Ureter (tissue), 1 donor: ENCODE measurements around the gene OTOP1. TPM values are rescaled to one million over a fixed set of nuclear protein-coding genes. Genes with fewer than 3 reads are reported as not detected.
"Not testable (repeated sequence)": the region's sequence is repeated elsewhere in the genome, so short reads cannot be mapped to it uniquely, and the experiment has no call there.

Source experiments
- DNase-seq: peaks from one replicate; pipeline ENCODE4 v3.0.0-alpha.2; 2020; ENCODE audit warnings: low spot score
- total RNA-seq: library from RNA; stranded (reverse); gene quantifications from one replicate; pipeline ENCODE4 v1.2.4, GENCODE V29; 2023
- donor health status: DM: yes; HTN: yes; CAD: no.

The OTOP1 gene, protein sequence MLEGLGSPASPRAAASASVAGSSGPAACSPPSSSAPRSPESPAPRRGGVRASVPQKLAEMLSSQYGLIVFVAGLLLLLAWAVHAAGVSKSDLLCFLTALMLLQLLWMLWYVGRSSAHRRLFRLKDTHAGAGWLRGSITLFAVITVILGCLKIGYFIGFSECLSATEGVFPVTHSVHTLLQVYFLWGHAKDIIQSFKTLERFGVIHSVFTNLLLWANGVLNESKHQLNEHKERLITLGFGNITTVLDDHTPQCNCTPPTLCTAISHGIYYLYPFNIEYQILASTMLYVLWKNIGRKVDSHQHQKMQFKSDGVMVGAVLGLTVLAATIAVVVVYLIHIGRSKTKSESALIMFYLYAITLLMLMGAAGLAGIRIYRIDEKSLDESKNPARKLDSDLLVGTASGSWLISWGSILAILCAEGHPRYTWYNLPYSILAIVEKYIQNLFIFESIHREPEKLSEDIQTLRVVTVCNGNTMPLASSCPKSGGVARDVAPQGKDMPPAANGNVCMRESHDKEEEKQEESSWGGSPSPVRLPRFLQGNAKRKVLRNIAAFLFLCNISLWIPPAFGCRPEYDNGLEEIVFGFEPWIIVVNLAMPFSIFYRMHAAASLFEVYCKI
- total RNA-seq: not detected

DNA sequence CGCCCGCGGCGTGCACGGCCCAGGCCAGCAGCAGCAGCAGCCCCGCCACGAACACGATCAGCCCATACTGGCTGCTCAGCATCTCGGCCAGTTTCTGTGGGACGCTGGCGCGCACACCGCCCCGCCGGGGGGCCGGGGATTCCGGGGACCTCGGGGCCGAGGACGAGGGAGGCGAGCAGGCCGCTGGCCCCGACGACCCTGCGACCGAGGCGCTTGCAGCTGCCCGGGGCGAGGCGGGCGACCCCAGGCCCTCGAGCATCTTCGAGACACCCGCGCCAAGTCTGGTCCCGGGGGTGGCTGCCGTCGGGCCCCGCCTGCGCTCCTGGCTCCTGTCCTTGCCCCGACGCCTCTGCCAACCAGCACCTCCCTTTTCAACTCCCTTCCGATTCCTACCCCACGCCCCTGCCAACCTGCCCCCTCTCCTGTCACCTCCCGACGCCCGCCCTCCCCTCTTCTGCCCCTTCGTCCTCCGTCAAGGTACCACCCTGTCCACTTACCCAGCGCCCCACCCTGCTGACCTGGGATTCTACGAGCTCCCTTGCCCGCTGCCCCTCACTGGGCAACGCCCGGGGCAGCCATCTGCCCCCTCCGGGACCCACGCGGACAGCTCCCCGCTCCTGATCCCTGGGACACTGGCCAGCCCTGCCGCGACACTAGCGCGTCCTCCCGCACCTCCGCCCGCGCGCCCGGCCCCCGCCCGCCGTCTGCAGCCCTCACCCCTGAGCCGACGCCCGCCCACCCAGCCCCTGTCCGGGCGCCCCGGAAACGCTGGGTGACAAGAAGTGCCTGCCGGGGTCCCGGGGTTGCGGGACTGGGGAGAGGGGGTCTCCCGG, at the start of gene OTOP1:
TSS of gene OTOP1 (minus strand) at position 324 of the 833 bp plus-strand sequence. CDS start at position 259, 65 bp downstream.
- no peak for DNase-seq

DNA sequence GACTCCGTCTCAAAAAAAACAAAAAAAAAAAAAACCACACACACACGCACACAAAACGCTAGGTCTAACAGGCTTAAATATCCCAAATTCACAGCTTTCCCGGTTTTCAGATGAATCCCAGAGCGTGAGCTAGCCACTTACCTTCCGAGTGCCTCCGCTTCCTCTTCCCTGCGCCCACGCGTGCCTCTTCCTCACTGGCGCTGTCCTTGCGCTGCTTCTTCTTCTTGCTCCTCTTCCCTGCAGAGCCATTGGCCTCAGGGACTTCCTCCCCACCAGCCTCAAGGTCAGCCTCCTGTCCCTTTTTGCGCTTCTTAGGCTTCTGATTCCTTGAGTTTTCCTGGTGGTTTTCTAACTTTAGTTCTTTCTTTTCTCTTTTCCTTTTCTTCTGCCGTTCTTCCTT, 47.5 kb upstream of the OTOP1 start:
- no peak for DNase-seq

DNA sequence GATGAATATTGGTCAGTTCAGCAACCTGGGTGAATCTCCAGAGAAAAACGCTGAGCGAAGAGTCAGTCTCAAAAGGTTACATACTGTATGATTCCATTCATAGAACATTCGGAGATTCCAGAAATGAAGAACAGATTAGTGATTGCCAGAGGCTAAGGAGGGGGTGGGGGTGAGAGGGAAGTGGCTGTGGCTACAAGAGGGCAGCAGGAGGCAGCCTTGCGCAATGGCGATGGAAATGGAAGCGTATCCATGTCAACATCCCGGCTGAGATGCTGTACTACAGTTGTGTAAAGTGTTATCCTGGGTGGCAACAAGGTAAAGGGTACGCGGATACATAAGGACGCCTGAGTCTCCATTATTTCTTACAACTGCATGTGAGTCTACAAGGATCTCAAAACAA, 45.2 kb upstream of the OTOP1 start:
- DNase-seq: no peak

DNA sequence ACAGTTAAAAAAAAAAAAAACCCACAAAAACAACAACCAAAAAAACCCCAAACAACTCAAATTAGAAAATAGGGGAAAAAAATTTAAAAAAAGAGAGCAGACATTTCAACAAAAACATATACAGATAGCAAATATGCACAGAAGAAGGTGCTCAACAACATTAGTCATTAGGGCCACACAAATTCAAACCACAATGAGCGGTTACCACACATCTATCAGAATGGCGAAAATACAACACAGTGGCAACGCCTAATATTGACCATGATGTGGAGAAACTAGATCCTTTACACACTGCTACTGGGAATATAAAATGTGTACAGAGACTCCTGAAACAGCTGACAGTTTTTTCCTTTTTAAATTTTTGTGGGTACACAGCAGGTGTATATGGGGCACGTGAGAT, 43.8 kb upstream of the OTOP1 start:
- no peak for DNase-seq

DNA sequence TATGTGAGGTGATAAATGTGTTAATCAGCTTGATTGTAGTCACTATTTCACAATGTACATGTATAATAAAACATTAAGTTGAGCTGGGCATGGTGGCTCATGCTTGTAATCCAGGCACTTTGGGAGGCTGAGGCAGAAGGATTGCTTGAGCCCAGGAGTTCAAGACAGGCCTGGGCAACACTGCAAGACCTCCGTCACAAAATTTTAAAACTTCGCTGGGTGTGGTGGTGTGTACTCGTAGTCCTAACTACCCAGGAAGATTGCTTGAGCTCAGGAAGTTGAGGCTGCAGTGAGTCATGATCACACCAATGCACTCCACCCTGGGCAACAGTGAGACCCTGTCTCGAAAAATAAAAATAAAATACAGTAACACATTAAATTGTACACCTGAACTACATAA, 43.1 kb upstream of the OTOP1 start:
- no peak for DNase-seq

DNA sequence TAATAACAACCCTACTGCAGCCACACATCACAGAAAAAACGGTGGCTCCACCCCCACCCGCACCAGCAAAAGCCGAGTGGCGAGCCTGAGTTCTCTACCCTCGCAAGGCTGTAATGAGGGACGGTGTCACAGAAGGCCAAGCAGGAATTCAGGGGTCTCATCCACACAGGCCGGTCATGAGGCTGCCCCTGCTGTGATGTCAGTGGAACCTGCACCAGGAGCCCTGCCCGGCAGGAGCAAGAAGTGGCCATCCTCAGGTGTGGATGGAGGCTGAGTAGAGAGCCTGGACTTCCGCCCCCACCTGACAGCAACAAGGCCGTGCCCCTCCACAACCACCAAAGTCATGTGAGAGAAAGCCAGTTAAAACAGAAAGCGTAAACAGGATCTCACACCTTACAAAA, 42.6 kb upstream of the OTOP1 start:
- no peak for DNase-seq

DNA sequence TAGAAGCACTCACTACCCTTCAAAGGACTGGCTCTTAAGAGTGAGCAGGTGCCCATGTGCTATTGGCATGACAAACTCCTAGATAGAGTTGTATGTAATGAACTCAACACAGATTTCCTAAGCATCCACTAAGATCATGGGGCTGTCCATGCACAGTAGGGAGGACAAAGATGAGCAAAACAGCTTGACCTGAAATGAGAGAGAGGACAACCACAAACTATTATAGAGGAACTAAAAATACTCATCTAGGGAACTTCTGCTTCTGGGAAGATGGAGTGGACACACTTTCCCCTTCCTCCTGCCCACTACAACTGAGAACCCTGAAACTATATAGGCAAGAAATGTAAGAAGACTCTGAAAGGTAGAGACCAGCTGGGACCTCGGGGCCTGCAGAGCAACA, 42.0 kb upstream of the OTOP1 start:
- no peak for DNase-seq

DNA sequence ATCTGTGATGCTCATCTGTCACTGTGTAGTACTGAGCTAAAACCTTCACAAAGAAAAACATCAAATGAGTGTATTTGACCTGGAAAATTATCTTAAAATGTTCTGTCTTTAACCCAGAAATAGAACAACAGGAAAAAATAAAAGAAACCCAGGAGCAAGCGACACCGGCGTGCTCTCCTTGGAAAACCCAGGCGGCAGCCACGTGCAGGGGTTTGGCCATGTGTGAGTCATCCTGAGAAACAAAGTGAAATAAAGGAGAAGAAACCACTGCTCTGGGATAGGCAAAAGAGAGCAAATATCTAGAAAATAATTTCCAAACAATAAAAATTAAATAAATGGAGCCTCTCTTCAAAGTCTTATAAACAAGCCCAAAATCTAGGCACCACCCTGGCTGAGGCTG, 41.3 kb upstream of the OTOP1 start:
- DNase-seq: no peak

DNA sequence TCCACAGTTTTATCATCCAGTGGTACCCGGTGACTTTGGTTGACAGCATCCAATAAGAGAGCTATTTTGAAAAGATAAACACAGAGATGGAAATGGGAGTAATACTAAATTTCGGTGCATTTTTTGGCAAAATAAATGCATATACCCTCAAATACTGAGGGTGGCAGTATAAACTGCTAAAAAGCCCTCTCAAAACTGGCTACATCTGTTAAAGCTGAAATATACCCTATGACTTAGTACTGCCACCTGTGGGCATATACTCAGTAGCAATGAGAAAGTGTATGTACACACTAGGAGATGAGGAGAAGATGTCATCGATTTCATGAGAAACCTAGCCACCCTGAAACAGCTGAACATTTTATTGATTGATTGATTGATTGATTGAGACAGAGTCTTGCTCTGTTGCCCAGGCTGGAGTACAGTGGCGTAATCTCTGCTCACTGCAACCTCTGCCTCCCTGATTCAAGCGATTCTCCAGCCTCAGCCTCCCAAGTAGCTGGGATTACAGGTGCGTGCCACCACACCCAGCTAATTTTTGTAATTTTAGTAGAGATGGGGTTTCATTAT, 33.5 kb upstream of the OTOP1 start:
- no peak for DNase-seq

DNA sequence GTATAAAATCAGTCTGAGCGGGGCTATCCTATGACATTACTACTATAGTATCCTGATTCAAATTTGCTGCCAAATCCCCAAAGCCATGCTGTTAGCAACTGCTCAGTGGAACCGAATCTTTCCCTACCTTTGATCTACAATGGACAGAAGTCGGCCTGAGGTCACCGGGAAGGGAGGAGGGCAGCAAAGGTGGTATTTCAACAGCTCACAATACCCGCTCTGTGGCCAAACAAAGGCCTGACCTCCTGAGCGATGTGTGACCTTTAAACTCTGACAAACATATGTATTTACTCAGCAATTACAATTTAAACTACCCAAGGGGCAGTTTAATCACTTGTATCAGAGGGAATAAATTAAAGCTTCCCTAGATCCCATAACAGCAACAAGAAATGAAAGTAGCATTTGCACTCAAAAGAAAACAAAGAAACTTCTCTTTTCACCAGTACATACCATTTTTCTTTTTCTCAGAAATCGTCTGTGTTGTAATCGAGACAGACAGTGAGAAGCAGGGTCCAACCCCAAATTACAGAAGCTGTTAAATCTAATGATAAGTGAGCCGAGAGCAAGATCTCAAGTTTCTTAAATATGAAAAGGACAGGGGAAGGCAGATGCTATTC, 32.9 kb upstream of the OTOP1 start:
- DNase-seq: no peak

DNA sequence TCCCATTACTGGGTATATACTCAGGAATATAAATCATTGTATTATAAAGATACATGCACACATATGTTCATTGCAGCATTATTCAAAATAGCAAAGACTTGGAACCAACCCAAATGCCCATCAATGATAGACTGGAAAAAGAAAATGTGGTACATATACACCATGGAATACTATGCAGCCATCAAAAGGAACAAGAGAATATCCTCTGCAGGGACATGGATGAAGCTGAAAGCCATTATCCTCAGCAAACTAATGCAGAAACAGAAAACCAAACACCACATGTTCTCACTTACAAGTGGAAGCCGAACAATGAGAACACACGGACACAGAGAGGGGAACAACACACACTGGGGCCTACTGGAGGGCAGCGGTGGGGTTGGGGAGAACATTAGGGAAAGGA, 31.0 kb upstream of the OTOP1 start:
- not testable (repeated sequence) for DNase-seq

DNA sequence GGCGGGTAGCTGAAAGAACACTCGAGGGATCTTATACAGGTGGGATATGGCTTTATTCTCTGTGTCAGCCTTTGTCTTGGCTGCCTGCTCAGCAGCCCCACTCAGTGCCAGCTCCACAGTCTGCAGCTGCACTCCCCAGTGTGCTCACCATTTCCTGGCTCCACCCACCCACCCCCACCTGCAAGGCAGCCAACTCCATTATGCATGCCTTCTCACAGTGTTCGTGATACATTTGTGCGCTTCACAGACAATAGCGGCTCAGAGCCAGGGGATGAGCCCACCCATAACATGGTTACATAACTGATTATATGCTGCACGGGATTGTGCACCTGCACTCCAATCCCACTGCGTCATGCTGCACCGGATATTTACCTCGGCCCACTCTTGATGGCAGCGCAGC, 30.1 kb upstream of the OTOP1 start:
- no peak for DNase-seq

DNA sequence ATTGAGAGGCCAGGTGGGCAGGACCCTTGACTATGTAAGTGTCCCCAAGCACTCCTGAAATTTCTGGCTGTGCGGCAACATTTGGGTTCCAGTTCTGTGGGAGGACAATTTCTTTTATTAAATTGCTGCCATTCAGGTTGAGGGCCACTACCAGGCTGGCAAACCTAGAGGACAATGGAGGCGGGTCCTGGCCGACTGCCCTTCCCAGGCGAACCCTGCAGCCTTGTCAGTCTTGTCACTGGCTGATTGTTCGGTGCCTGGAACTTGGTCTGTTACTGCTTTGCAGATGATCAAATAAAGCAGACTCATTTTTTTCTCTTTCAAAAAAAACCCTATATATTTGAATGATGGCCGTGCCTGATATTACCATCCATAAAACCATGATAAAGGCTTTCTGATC, 27.9 kb upstream of the OTOP1 start:
- DNase-seq: no peak

DNA sequence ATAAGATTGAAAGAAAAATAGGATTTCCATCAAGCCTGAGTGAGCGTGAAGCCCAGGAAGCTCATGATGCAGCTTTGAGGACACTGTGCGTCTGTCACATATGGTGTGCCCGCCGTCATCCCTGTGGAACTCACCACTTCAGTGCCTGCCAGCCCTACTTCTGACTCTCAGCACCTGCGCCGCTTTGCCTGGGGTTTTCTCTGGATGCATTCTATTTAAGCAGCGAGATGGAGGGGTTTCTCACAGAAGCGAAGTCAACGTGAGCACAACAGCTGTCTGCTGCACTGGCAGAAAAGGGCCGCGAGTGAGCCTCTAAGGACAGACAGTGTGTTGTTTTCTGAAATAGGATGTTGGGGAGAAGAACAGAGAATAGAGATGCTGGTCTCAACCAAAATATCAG, 27.5 kb upstream of the OTOP1 start:
- DNase-seq: no peak

DNA sequence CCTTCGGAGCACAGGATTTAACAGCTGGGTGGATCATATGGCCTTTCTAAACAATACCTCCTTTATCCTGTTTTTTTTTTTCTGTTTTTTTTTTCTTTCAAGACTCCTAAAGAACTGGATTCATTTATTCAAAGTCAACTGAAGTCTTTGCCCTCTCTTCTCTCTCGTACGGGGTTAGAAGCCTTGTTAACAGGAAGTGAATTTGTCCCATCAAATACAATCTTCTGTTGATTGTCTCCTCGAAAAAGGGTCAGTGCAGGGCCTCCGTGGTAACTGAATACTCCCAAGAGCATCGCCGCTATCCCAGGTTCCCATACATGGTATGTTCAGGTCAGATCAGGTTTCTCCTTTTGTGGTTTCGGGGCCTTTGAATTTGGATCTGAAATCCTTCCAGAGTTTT, 23.1 kb upstream of the OTOP1 start:
- DNase-seq: no peak

DNA sequence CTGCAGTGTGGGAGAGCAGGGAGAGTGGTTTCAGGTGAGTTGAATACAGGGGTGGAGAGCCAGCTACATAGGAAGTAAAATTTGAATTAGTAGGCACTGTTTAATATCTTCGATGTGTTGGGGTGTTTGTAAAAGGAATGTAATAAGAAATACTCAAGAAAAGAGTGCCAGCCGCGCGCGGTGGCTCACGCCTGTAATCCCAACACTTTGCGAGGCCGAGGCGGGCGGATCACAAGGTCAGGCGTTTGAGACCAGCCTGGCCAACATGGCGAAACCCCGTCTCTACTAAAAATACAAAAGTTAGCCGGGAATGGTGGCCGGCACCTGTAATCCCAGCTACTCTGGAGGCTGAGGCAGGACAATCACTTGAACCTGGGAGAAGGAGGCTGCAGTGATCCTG, 22.6 kb upstream of the OTOP1 start:
- not testable (repeated sequence) for DNase-seq

DNA sequence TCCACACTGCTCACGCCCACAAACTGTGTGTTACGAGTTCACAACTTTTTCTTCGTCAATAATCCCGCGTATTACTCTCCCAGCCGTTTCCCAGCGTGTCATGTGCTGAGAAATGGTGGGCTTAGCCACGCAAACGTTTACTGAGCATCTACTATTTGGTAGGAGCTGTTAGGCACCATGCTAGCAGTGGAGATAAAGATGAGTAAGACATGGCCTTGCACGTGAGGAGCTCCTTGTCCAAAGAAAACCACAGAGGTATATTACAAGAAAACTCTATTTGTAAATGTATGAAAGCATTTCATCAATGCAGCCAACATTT, 22.1 kb upstream of the OTOP1 start:
- no peak for DNase-seq

DNA sequence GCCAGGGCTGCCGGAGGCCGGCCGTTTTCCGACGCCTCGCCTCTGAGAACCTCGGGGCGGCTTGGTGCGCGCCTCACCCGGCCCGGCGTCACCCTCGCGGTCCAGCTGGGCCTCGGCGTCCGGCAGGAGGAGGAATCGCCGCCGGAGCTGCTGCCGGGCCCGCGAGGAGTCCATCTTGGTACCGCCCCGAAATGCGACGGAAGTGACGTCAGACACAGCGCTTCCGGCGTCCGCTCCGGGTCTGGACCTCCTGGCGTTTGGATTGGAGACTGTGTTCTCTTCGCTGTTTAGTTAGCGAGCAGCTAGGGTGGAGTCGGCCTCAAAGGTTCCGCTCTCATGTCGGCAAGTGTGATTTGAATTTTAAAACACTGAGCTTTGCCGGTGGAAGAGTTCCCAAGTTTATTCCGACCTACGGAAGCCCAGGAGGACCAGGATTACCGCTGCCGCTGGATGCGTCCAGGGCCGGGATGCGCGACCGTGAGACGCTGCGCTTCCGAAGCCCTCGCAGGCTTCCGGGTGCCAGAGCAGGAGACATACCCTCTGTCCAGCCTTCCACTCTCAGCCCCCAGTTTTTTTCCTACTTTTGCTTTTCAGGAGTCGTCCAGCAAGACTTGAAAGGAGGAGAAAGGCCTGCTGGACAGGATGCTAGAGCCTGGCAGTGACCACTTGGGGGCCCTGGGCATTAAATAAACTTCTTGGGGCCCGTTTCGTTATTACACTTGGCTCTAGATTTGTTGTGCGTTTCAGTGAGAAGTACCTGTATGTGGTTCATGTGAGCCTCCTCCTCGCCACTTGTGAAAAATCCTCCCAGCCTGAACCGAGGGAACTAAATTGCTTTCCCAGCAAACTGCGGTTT, 21.5 kb upstream of the OTOP1 start, which contains the start of gene TMEM128:
TSS of gene TMEM128 (minus strand) at position 195 of the 856 bp plus-strand sequence. CDS start at position 174, 21 bp downstream.
- DNase-seq: peak; percentile 94

DNA sequence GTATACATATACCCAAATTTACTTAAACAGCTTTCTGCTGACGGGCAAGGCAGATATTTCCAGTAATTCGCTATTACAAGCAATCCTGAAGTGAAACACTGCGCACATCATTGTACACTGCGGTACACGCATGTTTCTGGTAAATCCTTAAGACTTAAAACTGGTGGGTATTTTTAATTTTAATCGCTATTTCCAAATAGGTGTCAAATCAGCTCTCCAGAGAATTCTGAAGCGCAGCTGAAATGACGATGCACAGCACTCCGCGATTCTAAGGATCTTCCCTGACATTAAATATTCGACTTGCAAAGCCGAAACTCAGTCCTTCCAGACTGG, 20.9 kb upstream of the OTOP1 start:
- DNase-seq: no peak

DNA sequence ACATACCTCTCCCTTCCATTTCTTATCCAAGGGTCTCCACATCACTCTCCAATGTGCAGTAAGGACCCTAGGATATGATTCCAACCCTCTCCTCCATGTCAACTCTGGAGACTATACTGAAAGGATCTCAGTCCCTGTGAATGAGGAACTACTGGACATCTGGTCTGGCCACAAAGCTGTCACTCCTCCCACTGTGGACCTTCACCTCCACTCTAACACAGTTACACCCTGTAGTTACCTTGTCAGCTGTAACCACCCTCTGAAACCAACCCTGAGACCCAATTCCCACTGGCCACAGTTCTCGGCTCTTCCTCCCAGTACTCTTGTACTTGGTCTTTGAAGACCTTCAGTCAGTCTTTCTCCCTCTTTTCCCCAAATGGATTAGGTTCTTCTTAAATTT, 18.4 kb upstream of the OTOP1 start:
- no peak for DNase-seq

DNA sequence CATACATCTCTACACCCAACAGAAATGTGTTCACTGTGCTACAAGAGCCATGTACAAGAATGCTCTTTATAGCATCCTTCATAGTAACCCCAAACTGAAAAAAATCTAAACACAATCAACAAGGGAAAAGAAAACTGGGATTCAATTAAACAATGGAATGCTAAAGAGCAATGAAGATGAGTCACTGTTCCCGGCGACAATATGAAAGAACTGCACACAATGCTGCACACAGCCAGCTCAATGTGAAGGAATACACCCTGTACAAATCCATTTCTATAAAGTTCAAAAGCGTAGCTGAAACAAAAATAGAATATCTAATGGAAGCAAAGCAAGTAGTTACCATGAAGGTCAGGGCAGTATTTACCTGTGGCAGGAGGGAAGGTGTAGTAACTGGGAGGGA, 12.8 kb upstream of the OTOP1 start:
- not testable (repeated sequence) for DNase-seq
